Measurements from ENCODE around the gene GUCY2F.

DNA sequence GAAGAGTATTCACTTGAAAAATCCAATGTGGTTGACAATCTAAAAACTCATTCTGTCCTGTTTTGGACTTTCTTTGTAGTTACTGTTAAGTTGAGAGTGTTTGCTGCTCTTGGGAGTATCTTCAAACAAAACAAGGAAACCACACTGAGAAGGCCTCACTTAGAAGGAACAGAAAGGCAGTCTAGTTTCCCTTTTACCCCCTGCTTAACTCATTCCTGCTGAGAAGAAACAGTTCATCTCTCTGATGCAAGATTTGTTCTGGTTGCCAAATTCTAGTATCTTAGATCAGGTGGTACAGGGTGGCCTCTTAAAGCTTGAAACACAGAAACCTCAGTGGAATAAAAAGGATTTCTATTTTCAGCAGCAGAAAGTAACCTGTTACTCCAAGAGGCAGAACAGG is 41.4 kb downstream of the GUCY2F start:
- TF ChIP-seq POLR2AphosphoS5 (IDR thresholded peaks at IDR 0.05; ENCODE audit: low read depth, low read length) (no peak), SPI1 (IDR thresholded peaks at IDR 0.05; ENCODE audit: low read depth, low read length) (no peak), POLR2A (IDR thresholded peaks at IDR 0.05; ENCODE audit: low read depth, low read length) (no peak), TAF1 (IDR thresholded peaks at IDR 0.05; ENCODE audit: low read depth, low read length) (no peak)
